Stimulated activated effector memory CD8-positive, alpha-beta T cell treated with anti-CD3 and anti-CD28 coated beads, Interleukin-12 subunit alpha, Interleukin-12 subunit beta, amount 100 ng/mL, for 72 hours (primary cell): Measurements from ENCODE around the gene SYAP1.
"Not testable (repeated sequence)": the region's sequence is repeated elsewhere in the genome, so short reads cannot be mapped to it uniquely, and the experiment has no call there.

Experiments used
- ATAC-seq: fragments of 150-1000 bp; cut with Tn5 transposase; 2 replicates; pipeline ENCODE4 v1.10.0; 2021
- DNase-seq, 2 donors: peaks; one replicate each; pipeline ENCODE4 v3.0.0; 2021 to 2022; ENCODE audit warnings: low spot score in 2 of 2
- H3K27ac Mint-ChIP-seq: one replicate; pipeline ENCODE4 v1.8.0; 2022; ENCODE audit warnings: mild to moderate bottlenecking, mixed read lengths
- H3K36me3 Mint-ChIP-seq: one replicate; pipeline ENCODE4 v1.8.0; 2022; ENCODE audit warnings: mild to moderate bottlenecking, mixed read lengths
- H3K4me1 Mint-ChIP-seq: one replicate; pipeline ENCODE4 v1.8.0; 2022; ENCODE audit warnings: mixed read lengths
- H3K4me3 Mint-ChIP-seq: one replicate; pipeline ENCODE4 v1.8.0; 2022; ENCODE audit warnings: mild to moderate bottlenecking, mixed read lengths
- H3K9me3 Mint-ChIP-seq: one replicate; pipeline ENCODE4 v1.8.0; 2022; ENCODE audit warnings: mixed read lengths

Gene SYAP1

GRCh38 chrX:16712548-16713155, 6.8 kb upstream of the SYAP1 start, which contains the start of gene CTPS2:
CTPS2 (minus strand) TSS chrX:16712669; CDS start chrX:16702902, 9,767 bp downstream.
- DNase-seq: peak; percentile 21 to 68
- peak within 1 kb of the TSS; percentile 87 for H3K27ac Mint-ChIP-seq
- H3K4me1 Mint-ChIP-seq: no peaks in the 10 kb centered on the region
- ATAC-seq: peak; percentile 95
- H3K36me3 Mint-ChIP-seq: no peaks in the 10 kb centered on the region
- H3K9me3 Mint-ChIP-seq: no peaks in the 10 kb centered on the region
- H3K4me3 Mint-ChIP-seq: peak within 1 kb of the TSS; percentile 78

GRCh38 chrX:16714504-16714903, 4.9 kb upstream of the SYAP1 start:
- Mint-ChIP-seq H3K27ac (no peak overlapping the region), H3K4me1 (no peaks in the 10 kb centered on the region), H3K36me3 (peaks cover 4% of the 10 kb centered on the region), H3K4me3 (no peak overlapping the region), H3K9me3 (no peaks in the 10 kb centered on the region)
- no peak for DNase-seq
- ATAC-seq: no peak

GRCh38 chrX:16715638-16716037, 3.8 kb upstream of the SYAP1 start:
- not testable (repeated sequence) for H3K36me3 Mint-ChIP-seq, H3K4me3 Mint-ChIP-seq, H3K9me3 Mint-ChIP-seq, H3K27ac Mint-ChIP-seq, DNase-seq, H3K4me1 Mint-ChIP-seq, ATAC-seq

- not testable (repeated sequence) for H3K9me3 Mint-ChIP-seq, DNase-seq, H3K4me3 Mint-ChIP-seq, H3K4me1 Mint-ChIP-seq, H3K36me3 Mint-ChIP-seq, H3K27ac Mint-ChIP-seq, ATAC-seq
Observed at GRCh38 chrX:16716451-16716850, 3.0 kb upstream of the SYAP1 start.

GRCh38 chrX:16718824-16719333, 533 bp upstream of the SYAP1 start:
- ATAC-seq: no peak
- Mint-ChIP-seq H3K4me1 (peaks cover 10% of the 10 kb centered on the region), H3K36me3 (peaks cover 14% of the 10 kb centered on the region), H3K4me3 (peak overlapping the region; percentile 83), H3K9me3 (no peaks in the 10 kb centered on the region), H3K27ac (peak overlapping the region; percentile 95)
- DNase-seq: no peak

GRCh38 chrX:16722481-16722880, 3.1 kb downstream of the SYAP1 start:
- ATAC-seq (no peak), DNase-seq (no peak)
- Mint-ChIP-seq H3K27ac (no peak overlapping the region), H3K4me3 (no peak overlapping the region), H3K36me3 (peaks cover 14% of the 10 kb centered on the region), H3K4me1 (peaks cover 17% of the 10 kb centered on the region), H3K9me3 (no peaks in the 10 kb centered on the region)

- ATAC-seq (no peak), DNase-seq (no peak)
- H3K4me1 Mint-ChIP-seq: peaks cover 17% of the 10 kb centered on the region
- H3K27ac Mint-ChIP-seq: peak overlapping the region; percentile 34
- H3K9me3 Mint-ChIP-seq: no peaks in the 10 kb centered on the region
- no peak overlapping the region for H3K4me3 Mint-ChIP-seq
- peaks cover 8% of the 10 kb centered on the region for H3K36me3 Mint-ChIP-seq
Observed at GRCh38 chrX:16725072-16725471, 5.7 kb downstream of the SYAP1 start.

GRCh38 chrX:16726347-16726988, 7.1 kb downstream of the SYAP1 start:
- ATAC-seq, H3K27ac Mint-ChIP-seq: not testable (repeated sequence)
- peaks cover 17% of the 10 kb centered on the region for H3K4me1 Mint-ChIP-seq

GRCh38 chrX:16727637-16728036, 8.2 kb downstream of the SYAP1 start:
- DNase-seq (no peak), ATAC-seq (no peak)
- no peak overlapping the region for H3K4me3 Mint-ChIP-seq

More at GRCh38 chrX:16726347-16726988, 7.1 kb downstream of the SYAP1 start:
- H3K36me3 Mint-ChIP-seq, DNase-seq, H3K9me3 Mint-ChIP-seq, H3K4me3 Mint-ChIP-seq: not testable (repeated sequence)

GRCh38 chrX:16730450-16730849, 11.0 kb downstream of the SYAP1 start:
- Mint-ChIP-seq H3K4me3 (no peak overlapping the region), H3K27ac (no peak overlapping the region), H3K9me3 (no peaks in the 10 kb centered on the region), H3K4me1 (peaks cover 10% of the 10 kb centered on the region), H3K36me3 (peaks cover 17% of the 10 kb centered on the region)
- DNase-seq (no peak), ATAC-seq (no peak)

More at GRCh38 chrX:16727637-16728036, 8.2 kb downstream of the SYAP1 start:
- no peaks in the 10 kb centered on the region for H3K9me3 Mint-ChIP-seq
- H3K36me3 Mint-ChIP-seq: peaks cover 8% of the 10 kb centered on the region
- H3K27ac Mint-ChIP-seq: no peak overlapping the region
- peaks cover 18% of the 10 kb centered on the region for H3K4me1 Mint-ChIP-seq

GRCh38 chrX:16733013-16733412, 13.6 kb downstream of the SYAP1 start:
- Mint-ChIP-seq H3K27ac (no peak overlapping the region), H3K4me1 (peaks cover 7% of the 10 kb centered on the region), H3K36me3 (peaks cover 43% of the 10 kb centered on the region), H3K9me3 (no peaks in the 10 kb centered on the region), H3K4me3 (no peak overlapping the region)
- DNase-seq (no peak), ATAC-seq (no peak)

- no peak overlapping the region for H3K4me3 Mint-ChIP-seq
- H3K4me1 Mint-ChIP-seq: peaks cover 7% of the 10 kb centered on the region
- ATAC-seq (no peak), DNase-seq (no peak)
- no peak overlapping the region for H3K27ac Mint-ChIP-seq
- no peaks in the 10 kb centered on the region for H3K9me3 Mint-ChIP-seq
- peaks cover 82% of the 10 kb centered on the region for H3K36me3 Mint-ChIP-seq
Observed at GRCh38 chrX:16737024-16737423, 17.6 kb downstream of the SYAP1 start.

- H3K9me3 Mint-ChIP-seq: no peaks in the 10 kb centered on the region
- ATAC-seq: no peak
Observed at GRCh38 chrX:16739574-16739973, 20.2 kb downstream of the SYAP1 start.

GRCh38 chrX:16743604-16744325, 24.4 kb downstream of the SYAP1 start:
- Mint-ChIP-seq H3K4me1 (no peaks in the 10 kb centered on the region), H3K4me3 (no peak overlapping the region), H3K36me3 (peaks cover 99% of the 10 kb centered on the region), H3K27ac (no peak overlapping the region), H3K9me3 (no peaks in the 10 kb centered on the region)
- no peak for DNase-seq
- no peak for ATAC-seq

More at GRCh38 chrX:16739574-16739973, 20.2 kb downstream of the SYAP1 start:
- peaks cover 99% of the 10 kb centered on the region for H3K36me3 Mint-ChIP-seq
- no peak overlapping the region for H3K27ac Mint-ChIP-seq
- H3K4me1 Mint-ChIP-seq: no peaks in the 10 kb centered on the region
- H3K4me3 Mint-ChIP-seq: no peak overlapping the region
- no peak for DNase-seq

GRCh38 chrX:16745102-16745501, 25.7 kb downstream of the SYAP1 start:
- Mint-ChIP-seq H3K4me3 (no peak overlapping the region), H3K36me3 (peaks cover 96% of the 10 kb centered on the region), H3K27ac (no peak overlapping the region), H3K4me1 (no peaks in the 10 kb centered on the region), H3K9me3 (no peaks in the 10 kb centered on the region)
- DNase-seq: no peak
- no peak for ATAC-seq
